Breast epithelium (tissue), 4 donors: ENCODE data around the gene FNBP1. TPM values are rescaled to one million over a fixed set of nuclear protein-coding genes. Genes with fewer than 3 reads are reported as not detected.
A peak's percentile ranks its signal among the peaks of the same experiment; 100 is the strongest.
"Not testable (repeated sequence)": the region's sequence is repeated elsewhere in the genome, so short reads cannot be mapped to it uniquely, and the experiment has no call there.

Experiments used
- DNase-seq, 2 donors: peaks; one replicate each; pipeline ENCODE4 v3.0.0-alpha.2; 2019; ENCODE audit warnings: low spot score in 2 of 2
- H3K27ac ChIP-seq, 2 donors: fragments of 200-600 bp; sonication (generic) in 1 of 2; one replicate each; pipeline ENCODE4 v1.5.1; 2016 to 2019; ENCODE audit warnings: mild to moderate bottlenecking in 1 of 2
- H3K27me3 ChIP-seq, 2 donors: fragments of 200-600 bp; sonication (generic) in 1 of 2; one replicate each; pipeline versions ENCODE4 v1.5.1 to v1.6.0; 2017 to 2019; ENCODE audit warnings: control low read depth in 1 of 2, mild to moderate bottlenecking in 1 of 2
- H3K36me3 ChIP-seq: fragments of 200-600 bp; one replicate; pipeline ENCODE4 v1.5.1; 2019
- H3K4me1 ChIP-seq, 2 donors: fragments of 200-600 bp; sonication (generic); one replicate each; pipeline ENCODE4 v1.5.1; 2016 to 2019; ENCODE audit warnings: control low read depth in 1 of 2
- H3K4me3 ChIP-seq, 3 donors: fragments of 200-600 bp; sonication (generic); 1 replicate in 2 of 3; 2 replicates in 1 of 3; pipeline ENCODE4 v1.5.1; 2016 to 2019; ENCODE audit warnings: mild to moderate bottlenecking in 3 of 3, moderate library complexity in 2 of 3
- H3K9me3 ChIP-seq, 2 donors: fragments of 200-600 bp; sonication (generic) in 1 of 2; one replicate each; pipeline ENCODE4 v1.5.1; 2016 to 2019; ENCODE audit warnings: control low read depth in 1 of 2
- CTCF ChIP-seq, 3 donors: fragments of 450-650 bp; IDR thresholded peaks; one replicate each; pipeline ENCODE4 v1.5.1; 2016 to 2017; ENCODE audit warnings: antibody characterized with exemption in 3 of 3, mild to moderate bottlenecking in 3 of 3, moderate library complexity in 3 of 3
- POLR2A ChIP-seq: fragments of 450-650 bp; IDR thresholded peaks from one replicate; pipeline ENCODE4 v1.6.1; 2016; ENCODE audit warnings: antibody characterized with exemption, mild to moderate bottlenecking, moderate library complexity
- POLR2AphosphoS5 ChIP-seq, 3 donors: sonication (generic); formaldehyde crosslinking; IDR thresholded peaks; one replicate each; pipeline ENCODE4 v1.6.1; 2017; ENCODE audit warnings: antibody characterized with exemption in 3 of 3
- intact Hi-C: fragments of 100-400 bp; cut with DNase I; formaldehyde crosslinking; loops from one replicate; pipeline ENCODE4 v1.15.1; 2023; ENCODE audit warnings: low total_unique reads
- total RNA-seq, 3 donors: library from RNA; depleted of rRNA; stranded (reverse); fragments of >200 nt; gene quantifications; one replicate each; pipeline ENCODE4 v1.1.0, GENCODE V29; 2016

Gene FNBP1
- total RNA-seq, 3 donors from 2014 or later, result 31.3 to 49.8 (median 41.9) TPM

GRCh38 chr9:129989362-129989708, 53.7 kb downstream of the FNBP1 start:
- no peaks in the 10 kb centered on the region for H3K9me3 ChIP-seq
- peak overlapping the region in 1 of 2 donors; percentile 39 for H3K27ac ChIP-seq
- H3K27me3 ChIP-seq, result no peaks in the 10 kb centered on the region
- no peaks in the 10 kb centered on the region for H3K36me3 ChIP-seq
- no peak for TF ChIP-seq CTCF (IDR thresholded peaks at IDR 0.05)
- no peak for TF ChIP-seq POLR2AphosphoS5 (IDR thresholded peaks at IDR 0.05)
- TF ChIP-seq POLR2A, result no peak
- H3K4me1 ChIP-seq, result peaks cover 0 to 7% of the 10 kb centered on the region in 2 donors
- intact Hi-C loops, result no loop called here
- no peak for DNase-seq
- no peak overlapping the region for H3K4me3 ChIP-seq

DNA sequence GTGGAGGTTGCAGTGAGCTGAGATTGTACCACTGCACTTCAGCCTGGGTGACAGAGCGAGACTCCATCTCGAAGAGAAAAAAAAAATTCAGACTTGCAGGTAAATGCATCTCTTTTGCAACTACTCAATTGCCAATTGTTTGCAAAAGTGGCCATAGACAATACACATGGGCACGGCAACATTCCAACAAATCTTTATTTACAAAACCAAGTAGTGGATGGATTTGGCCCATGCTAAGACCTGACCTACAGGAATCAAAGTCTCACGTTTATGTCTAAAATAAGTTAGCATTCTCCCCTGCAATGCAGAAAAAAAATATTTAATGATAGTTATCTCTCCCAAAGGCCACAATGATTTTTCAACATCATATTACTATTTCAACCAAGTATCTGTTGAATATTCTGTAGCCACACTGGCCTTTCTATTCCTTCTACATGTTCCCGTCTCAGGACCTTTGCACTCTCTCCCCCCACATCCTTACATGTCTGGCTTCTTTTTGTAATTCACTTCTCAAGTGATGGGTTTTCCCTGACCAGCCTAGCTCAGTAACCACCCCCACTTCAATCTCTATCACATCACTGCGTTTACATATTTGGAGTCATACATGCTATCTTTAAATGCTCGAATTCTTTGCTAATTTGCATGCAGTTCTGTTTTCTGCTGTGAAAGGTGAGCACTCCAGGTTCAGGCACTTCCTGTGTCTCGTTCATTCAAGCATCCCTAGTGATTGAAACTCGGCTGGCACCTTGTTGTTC, 54.2 kb downstream of the FNBP1 start:
- intact Hi-C loops, result no loop called here
- H3K27ac ChIP-seq, result no peak overlapping the region
- TF ChIP-seq POLR2AphosphoS5 (IDR thresholded peaks at IDR 0.05) (no peak), POLR2A (no peak), CTCF (IDR thresholded peaks at IDR 0.05) (no peak)
- no peaks in the 10 kb centered on the region for H3K9me3 ChIP-seq
- no peaks in the 10 kb centered on the region for H3K36me3 ChIP-seq
- DNase-seq, result no peak
- H3K27me3 ChIP-seq, result no peaks in the 10 kb centered on the region
- no peak overlapping the region for H3K4me3 ChIP-seq
- H3K4me1 ChIP-seq, result peaks cover 0 to 7% of the 10 kb centered on the region in 2 donors

- Histone ChIP-seq H3K27me3 (no peaks in the 10 kb centered on the region), H3K27ac (no peak overlapping the region), H3K36me3 (no peaks in the 10 kb centered on the region), H3K4me3 (no peak overlapping the region), H3K4me1 (peaks cover 0 to 7% of the 10 kb centered on the region in 2 donors), H3K9me3 (no peaks in the 10 kb centered on the region)
- intact Hi-C loops, result no loop called here
- TF ChIP-seq CTCF (IDR thresholded peaks at IDR 0.05) (no peak), POLR2AphosphoS5 (IDR thresholded peaks at IDR 0.05) (no peak), POLR2A (no peak)
- no peak for DNase-seq
These were observed 55.0 kb downstream of the FNBP1 start for GRCh38 chr9:129987941-129988340.

GRCh38 chr9:129987047-129987446, 55.9 kb downstream of the FNBP1 start:
- peaks cover 0 to 7% of the 10 kb centered on the region in 2 donors for H3K4me1 ChIP-seq
- intact Hi-C loops, result no loop called here
- H3K36me3 ChIP-seq, result no peaks in the 10 kb centered on the region
- DNase-seq, result no peak
- no peaks in the 10 kb centered on the region for H3K9me3 ChIP-seq
- no peak overlapping the region for H3K27ac ChIP-seq
- H3K4me3 ChIP-seq, result no peak overlapping the region
- H3K27me3 ChIP-seq, result no peaks in the 10 kb centered on the region
- TF ChIP-seq POLR2AphosphoS5 (IDR thresholded peaks at IDR 0.05), result no peak
- no peak for TF ChIP-seq POLR2A
- no peak for TF ChIP-seq CTCF (IDR thresholded peaks at IDR 0.05)

GRCh38 chr9:129984589-129984988, 58.4 kb downstream of the FNBP1 start:
- DNase-seq, H3K4me1 ChIP-seq, H3K9me3 ChIP-seq, H3K27me3 ChIP-seq, intact Hi-C loops, H3K4me3 ChIP-seq, H3K36me3 ChIP-seq: not testable (repeated sequence)
- peak overlapping the region; percentile 57 to 62 for H3K27ac ChIP-seq
